Activated CD4-positive, alpha-beta T cell treated with anti-CD3 and anti-CD28 coated beads, Interleukin-2, Interleukin-4, amounts not matched to agents 100 ng/mL and 50 ng/mL, durations not matched to agents 16 hours and 8 hours (primary cell): ENCODE data around the gene MAX.

Experiments
- DNase-seq: peaks from one replicate; pipeline ENCODE4 v3.0.0-alpha.2; 2020; ENCODE audit warnings: low spot score

MAX gene

DNA sequence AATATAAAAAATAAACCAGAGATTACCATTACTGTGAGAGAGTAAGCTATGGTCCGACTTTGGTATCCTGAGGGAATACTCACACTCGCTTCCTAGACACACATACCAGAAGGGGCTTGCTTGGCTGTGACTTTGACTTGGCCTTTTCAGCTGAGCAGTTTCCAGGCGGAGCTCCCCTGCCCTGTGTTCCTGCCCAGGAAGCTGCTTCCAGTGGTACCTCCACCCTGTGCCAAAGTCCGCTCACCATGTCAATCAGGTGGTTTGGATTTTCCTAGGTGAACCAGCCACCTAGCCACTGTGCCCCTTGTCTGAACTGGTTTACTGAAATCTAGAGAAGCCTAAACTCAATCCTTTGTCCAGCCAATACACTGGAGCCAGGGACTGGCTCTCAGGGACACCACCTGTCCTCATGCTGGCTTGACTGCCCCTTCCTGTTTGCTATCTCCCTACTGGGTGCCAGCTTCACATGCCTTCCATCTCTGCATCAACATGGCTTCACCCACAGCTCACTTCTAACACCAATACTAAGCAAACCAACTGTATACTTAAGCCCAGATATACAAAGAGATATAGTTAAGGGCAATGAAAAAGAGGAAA lies 28.6 kb downstream of the MAX start:
- DNase-seq = no peak

DNA sequence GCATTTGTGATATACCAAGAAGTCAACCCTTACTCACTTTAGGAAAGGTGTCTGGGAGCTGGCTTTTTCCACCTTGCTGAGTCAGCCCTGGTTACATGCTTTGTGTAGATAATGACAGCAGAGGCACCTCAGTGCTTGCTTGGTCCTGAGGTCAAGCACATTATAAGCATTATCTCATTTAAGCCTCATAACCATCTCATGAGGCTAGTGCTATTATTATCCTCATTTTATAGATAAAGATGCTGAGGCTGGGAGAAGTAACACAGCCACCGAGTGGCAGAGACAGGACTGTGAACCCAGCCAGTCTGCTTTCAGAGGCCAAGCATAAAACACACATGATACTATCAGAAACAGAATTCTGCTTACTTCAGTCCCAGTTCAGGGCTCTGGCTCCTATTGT lies 29.4 kb downstream of the MAX start:
- no peak for DNase-seq

DNA sequence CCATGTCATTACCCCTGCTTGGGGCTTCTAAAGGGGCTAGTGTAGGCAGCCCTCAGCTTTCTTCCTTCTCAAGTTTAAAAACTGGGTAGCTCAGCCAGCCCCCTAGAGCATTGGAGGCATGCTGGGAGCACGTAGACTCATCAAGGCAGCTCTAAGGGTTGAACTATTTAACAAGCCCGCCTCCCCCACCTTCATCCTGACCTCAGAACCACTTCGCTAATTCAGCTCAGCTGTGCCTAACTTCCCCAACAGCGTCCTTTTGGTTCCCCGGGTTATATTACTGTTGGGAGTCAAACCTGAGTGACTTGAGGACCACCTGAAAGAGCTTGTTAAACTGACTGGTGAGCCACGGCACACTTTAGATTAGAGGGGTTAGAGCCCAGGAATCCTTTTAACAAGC lies 30.1 kb downstream of the MAX start:
- no peak for DNase-seq

DNA sequence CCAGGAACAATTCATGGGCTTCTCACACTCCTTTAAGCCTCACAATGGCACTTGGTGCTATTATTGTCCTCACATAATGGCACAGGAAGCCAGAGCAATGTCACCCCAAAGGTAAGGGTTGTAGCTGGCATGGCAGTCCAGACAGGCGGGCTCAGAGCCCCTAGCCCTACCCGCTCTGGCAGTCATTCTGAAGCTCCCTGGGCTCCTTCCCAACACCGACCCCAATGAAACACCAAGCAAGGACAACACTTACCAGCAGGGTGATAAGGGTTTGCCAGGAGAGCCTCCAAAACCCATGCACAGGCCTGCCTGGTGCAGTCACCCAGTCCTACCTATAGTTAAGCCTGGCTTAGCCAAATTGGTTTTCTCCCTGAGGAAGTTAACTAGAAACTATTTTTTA lies 30.8 kb downstream of the MAX start:
- DNase-seq = no peak

DNA sequence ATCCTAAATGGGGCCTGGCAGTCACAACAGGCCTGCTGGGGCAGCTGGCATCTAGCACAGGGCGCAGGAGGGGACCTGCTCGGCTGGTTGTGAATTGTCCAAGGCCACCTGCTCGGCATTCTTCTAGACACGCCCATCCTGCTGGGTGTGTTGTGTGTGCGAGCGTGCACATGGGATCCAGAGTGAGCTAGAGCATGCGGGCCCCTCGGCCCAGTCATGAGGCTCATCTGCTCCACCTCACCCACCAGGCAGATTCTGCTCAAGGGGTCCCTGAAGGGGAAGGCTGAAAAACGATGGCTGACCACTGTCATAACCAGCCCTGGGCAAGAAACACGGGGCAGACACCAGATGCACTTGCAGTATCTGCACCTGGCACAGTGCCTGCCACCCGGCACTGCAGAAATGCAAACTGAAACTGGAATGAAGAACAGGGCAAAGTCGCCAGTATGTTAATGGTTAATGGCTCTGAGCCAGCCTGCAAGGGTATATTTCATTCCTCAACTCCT lies 31.8 kb downstream of the MAX start:
- DNase-seq = no peak

DNA sequence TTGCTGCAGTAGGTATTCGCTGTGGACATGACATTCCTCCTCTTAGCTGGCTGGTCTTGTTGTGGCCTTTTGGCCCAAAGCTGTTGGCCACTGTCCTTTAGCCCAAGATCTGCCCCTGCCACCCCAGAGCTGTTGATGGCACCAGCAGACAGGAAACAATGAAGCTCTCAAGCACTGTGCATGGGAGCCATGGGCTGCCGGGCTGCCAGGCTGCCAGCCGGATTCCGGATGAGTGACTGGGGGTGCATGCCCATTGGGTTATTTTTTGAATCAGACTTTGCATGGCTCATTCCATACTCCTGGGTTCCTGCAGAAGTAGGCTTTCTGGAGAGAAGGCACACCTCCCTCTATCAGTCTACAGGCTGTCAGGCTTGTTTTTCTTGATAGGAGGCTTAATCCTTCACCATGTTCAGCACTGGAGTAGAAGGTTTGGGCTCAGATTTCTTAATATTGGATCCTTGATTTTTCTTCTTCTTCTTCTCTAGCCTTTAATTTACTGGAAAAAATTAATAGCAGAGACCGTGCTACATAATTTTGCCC lies 32.4 kb downstream of the MAX start:
- no peak for DNase-seq

DNA sequence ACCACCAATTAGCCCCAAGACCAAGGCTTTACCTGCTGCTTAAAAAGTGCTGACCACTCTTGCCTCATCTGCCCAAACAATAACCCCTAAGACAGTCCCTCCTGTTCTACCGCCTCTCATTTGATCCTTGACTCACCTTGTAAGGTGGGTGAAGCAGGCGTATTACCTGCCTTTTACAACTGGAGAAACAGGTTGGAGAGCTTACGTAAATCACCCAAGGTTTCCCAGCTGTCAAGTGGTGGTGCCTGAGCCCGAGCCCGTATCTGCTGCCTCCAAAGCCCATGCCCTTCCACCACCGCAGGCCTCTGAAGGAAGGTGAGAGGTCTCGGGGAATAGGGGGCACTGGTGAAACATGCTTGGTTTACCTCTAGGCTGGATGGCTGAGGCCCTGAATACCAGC lies 36.6 kb downstream of the MAX start:
- DNase-seq = no peak

DNA sequence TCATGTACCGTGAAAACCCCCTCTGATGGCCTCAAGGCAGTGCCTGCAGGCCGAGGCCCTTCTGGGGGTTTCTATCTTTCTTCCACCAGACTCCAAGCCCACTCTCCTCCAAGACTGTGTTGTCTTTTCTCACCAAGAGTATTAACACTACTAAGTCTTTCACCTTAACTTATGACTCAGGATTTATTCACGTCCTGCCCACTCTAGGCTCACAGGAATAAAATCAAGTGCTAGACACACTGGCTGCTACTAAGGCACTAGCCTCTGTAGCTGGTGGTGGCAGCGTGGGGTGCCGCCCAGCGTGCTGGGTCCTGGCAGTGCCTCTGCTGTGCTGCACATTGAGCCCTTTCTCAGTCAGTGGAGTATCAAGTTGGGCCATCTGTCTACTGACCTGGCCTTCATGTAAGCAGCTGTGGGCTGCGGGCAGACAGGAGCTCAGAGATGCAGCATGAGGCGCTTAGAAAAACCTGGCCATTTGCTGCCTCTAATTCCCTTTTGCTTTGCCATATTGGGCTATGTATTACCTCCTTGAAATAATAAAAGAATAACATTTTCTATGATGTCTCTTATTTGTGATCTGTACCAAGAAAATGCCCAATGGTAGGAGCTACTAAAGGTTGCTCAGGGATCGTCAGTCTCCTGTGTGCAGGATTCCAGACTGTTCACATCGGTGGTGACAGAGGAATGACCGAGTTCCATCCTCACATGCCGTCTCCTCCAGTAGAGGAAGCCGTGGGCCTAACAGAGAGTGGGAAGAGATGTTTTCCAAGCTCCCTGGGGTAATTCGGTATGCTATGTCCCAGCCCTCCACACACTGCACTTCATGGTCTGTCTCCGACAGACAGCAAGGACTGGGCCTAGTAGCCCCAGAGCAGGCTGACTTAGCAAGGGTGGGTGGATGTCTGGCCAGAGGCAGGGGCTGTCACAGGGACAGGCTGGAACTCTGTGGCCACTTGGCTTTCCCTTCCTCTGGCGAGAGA lies 39.9 kb downstream of the MAX start:
- no peak for DNase-seq

DNA sequence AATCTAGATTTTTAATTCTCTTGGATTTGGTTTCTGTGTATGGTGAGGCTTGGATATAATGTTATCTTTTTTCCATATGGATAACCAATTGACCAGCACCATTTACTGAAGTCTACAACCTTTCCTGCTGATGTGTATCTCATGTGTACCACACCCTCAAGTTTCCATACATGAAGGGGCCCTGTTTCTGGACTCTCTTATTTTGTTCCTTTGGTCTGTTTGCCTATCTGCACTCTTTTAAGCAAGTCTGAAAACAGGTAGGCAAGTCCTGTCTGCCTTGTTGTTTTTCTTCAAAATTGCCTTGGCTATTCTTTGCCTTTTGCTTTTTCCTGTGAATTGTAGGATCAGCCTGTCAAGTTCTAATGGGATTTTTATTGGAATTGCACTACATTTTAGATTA lies 44.6 kb downstream of the MAX start:
- no peak for DNase-seq

DNA sequence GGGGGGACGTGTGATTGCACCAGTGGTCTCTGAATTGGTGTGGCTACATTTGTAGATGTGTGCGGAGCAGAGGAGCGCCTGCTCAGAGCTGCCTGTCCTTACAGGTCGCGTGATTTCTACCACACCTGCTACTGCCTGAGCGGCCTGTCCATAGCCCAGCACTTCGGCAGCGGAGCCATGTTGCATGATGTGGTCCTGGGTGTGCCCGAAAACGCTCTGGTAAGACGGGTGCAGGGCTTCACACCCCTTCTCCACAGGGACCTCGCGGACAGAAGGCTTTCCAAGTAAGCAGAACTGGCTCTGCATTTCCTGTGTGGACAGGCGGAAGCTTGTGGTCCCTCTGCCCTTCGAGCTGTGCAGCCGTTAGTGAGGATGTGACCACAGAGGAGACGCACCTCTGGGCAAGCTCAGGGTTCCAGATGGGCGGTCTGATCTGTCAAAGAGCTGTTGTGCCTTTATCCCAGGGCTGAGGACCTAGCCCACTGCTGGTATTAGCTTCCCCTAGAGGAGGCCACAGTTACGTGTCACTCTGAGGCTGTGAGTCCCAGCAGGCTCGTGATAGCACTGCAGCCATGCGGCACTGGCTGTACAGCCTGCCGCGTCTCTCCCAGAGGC lies 47.7 kb downstream of the MAX start:
- no peak for DNase-seq

DNA sequence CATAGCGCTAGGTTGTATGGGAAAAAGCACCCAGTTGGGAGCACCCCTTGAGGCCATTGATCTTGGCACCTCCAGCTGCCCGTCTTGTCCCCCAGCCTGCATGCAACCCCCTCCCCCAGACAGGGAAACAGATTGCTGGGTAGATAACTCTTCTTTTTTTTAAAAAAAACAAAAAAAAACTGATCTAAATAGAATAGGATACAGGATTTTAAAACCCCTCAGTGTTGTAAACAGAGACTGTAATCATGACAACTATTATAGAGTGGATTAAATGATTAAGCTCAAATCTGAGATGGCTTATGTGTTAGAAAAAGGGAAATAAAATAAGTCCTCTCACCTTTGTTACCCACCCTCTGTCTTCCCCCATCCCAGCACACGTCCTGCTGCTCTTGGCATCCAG lies 48.9 kb downstream of the MAX start:
- no peak for DNase-seq

DNA sequence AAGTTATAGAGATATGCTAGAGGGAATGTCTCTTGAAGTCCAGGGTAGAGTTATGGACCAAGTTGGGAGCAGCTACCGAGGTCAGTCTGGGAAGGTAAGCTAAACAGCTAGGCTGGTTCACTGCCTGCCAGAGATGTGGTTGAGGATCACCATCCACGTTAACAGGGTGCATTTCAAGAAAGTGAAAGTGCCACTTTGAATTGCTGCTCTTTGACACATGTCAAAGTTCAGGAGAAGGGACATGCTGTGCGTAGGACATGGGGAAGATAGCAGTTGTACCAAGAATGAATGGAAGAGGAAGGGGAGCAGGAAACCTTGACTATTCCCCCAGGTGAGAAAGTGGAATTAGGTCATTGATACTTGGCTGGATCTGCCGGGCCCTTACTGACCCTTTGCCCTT lies 49.5 kb downstream of the MAX start:
- DNase-seq = no peak

DNA sequence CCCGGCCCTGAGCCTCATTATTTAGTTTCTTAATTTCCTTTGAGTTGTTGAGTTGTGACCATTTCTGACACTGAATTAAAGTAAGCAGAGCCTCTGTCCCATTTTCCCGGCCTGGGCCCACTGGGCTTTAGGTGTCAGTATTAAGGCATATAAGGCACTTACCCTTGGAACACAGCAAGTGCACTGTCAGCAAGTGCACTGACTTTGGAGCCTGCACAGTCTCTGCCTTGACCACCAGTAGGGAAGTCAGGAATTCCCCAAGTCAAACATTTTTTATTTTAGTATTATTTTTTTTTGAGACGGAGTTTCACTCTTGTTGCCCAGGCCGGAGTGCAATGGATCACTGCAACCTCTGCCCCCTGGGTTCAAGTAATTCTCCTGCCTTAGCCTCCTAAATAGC lies 56.6 kb downstream of the MAX start:
- DNase-seq = no peak

DNA sequence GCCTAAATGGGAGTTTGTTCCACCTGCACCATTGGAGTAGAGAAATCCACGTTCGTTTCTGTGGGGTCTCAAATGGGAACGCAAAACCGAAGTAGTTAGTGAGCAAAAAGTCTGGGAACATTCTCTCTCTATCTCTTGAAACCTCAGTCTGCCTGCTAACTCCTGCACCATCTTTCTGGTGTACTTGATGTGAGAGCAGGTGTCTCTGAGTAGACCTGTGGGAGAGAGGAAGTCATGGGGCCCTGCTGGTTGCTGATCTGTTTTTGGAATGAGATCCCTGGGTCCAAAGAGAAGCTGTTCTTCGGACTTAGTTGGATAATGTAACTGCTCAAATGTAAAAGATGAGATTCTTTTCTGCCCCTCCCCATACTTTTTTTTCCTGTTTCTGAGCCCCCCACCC lies 57.3 kb downstream of the MAX start:
- no peak for DNase-seq

DNA sequence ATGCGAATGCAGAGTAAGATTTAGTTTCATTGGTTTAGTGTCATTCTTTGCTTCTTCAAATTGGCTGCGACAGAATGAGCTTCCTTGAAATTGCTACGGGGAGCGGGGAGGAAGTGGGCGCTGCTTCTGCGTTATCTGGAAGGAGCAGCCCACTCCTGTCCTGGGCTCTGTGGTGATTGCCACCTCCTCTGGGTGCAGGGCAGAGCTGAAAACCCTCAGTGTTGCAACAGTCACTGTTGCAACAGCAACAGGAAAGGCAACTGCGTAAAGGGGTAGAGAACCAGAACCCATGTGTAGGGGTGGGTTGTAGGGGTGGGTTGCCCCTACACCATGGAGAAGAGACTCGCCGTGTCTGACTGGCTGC lies 57.7 kb downstream of the MAX start:
- no peak for DNase-seq

DNA sequence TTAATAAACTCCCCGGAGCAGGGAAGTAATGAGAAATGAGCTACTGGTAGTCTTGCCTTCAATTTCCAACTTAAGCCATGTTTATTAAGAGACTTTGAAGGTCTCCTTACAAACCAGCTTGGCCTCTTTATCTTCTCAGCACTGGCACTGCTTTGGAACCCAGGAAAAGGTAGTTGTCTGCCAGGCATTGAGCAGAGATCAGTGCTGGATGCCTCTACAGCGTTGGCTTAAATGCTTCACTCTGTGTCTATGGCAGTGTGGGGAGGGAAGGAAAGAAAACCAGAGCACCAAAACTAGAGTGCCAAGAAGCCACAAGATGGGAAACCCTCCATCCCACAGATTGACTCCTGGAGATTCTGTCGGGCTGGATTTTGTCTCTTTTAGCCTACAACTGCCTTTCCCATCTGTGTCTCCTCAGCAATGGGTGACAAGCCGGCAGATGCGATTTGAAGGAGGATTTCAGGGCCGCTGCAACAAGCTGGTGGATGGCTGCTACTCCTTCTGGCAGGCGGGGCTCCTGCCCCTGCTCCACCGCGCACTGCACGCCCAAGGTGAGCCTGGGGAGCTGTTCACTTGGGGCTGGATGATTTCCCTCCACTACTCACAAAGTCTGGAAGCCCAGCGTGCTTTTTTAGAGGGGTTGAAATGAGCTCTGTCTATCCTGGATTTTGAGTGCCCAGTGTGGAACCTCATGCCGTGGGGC lies 58.3 kb downstream of the MAX start:
- no peak for DNase-seq

DNA sequence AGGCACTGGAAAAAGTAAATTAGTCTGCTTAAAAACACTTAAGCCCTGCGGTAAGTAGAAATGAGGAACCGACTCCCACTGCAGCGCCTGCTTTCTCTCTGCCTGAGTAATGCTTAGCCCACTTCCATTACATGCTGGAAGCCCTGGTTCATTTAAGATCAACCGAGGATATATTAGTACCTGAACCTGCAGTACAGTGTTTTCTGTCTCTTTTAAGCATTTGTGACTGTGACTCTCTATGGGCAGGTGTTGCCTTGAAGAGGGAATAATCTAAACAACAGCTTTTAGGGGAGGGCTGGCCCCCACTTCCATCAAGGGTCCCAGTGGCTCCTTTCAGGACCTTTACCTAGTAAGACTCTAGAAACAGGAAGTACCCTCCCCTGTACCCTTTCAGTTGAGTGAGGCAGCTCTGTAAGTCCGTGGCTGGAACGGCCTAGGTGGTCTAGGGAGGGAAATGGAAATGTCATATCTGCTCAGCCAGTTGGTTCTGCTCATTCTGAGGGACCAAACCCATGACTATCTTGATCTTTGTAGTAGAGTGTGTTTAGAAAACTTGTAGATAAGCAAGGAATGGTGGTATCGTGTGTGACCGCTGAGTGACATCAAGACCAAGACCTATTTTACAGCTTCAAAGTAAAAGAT lies 59.5 kb downstream of the MAX start:
- no peak for DNase-seq

DNA sequence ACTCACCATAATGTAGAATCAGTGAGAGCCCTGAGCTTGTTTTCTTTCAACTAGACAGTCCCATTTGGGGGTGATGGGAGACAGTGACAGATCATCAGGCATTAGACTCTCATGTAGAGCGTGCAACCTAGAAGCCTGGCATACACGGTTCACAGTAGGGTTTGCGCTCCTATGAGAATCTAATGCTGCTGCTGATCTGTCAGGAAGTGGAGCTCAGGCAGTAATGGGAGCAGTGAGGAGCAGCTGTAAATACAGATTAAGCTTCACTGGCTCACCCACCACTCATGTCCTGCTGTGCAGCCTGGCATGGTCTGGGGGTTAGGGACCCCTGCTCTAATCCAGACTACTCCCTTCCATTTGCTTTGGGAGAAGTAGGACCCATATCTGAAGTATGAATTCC lies 60.0 kb downstream of the MAX start:
- no peak for DNase-seq

DNA sequence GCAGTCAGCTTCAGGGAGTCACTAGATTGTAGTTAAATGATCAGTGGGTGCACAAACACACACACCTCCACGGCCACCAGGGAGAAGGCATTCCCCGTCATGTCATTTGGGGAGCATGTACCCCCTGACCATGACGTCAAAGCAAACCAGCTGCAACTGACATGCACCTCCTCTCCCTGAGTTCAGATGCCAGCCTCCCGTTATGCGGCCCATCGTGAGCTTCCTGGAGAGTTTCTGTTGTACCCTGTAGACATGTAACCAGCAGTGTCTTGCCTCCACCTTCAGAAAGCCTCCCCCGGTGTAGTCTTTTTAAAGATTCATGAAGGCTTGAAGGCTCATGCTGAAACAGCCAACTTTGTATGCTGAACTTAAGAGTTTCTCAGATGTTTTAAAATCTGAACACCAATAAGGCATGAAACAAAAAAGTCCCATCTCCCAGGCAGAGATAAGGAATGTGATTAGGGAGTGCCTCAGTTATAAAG lies 60.8 kb downstream of the MAX start:
- DNase-seq = no peak

DNA sequence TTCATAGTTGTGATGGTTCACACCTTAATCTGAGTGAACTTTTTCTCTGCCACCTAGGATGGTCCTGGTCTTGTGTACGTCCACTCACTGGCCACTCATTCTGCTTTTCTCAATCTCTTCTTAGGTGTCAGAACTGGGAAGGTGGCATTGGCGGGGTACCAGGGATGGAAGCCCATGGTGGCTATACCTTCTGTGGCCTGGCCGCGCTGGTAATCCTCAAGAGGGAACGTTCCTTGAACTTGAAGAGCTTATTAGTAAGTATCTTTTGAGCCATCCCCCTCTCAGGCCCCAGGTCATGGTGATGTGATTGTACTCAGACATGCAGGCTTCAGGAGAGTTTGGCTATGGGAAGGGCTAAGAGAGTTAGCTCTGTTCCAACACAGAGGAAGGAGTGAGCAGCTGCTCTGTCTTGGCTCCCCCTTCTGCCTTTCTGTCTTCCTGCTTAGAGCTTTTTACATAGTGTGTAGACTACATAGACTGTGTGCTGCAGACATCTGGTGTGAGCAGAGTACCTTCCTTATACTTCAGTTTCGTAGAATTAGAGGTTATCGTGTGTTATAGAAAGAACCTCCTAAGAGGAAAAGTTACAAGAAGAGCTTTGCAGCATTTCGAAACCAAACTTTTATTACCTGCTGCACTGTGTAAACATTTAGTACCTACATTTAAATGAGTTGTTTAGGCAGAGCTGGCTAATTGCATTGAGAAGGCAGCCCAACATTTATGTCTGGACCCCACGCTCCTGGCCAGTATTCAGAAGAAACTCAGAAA lies 61.5 kb downstream of the MAX start:
- DNase-seq = no peak

DNA sequence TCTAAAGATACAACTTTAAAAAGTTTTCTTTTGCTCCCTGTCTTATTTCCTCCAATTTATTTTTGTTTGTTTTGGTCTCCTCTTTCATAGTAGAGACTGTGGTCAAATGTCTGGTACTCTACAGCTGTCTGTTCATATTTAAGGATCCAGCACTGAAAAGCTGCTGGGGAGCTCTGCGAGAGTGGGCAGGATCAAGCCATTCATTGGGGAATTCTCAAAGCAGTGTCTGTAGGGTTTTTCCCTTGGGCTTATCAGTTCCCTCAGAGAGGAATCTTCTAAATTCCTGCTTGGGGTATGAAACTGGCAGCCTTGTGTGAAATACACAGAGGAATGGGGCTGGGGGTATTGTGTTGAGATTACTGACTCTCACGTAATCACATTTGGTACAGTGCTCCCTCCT lies 63.4 kb downstream of the MAX start:
- DNase-seq = no peak
